T-helper 2 cell (primary cell): ENCODE measurements around the gene TMEM260.
"Not testable (repeated sequence)": the region's sequence is repeated elsewhere in the genome, so short reads cannot be mapped to it uniquely, and the experiment has no call there.

Experiments
- DNase-seq, 5 experiments: peaks; one replicate each; pipeline versions ENCODE4 v3.0.0 to v3.0.0-alpha.2; 2012 to 2022

Gene TMEM260

DNA sequence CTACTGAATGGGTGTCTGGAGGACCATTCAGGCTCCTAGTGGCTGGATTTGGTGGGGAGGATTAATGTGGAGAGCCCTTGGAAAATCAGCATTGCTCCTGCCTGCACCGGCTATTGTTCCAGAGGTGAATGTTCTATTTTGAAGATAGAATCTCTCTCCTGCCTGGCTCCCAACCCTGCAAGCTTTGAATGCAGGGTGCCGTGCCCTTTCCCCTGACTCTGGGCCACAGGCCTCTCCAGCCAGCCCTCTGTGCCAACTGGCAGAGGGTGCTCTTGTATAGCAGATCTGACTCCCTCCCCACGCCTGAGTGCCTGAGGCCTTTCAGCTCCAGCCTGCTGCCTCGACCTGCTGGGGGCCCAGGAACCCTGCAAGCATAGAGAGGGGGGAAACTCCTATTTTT lies 106.8 kb downstream of the TMEM260 start:
- no peak for DNase-seq

GRCh38 chr14:56687123-56687522 lies 107.5 kb downstream of the TMEM260 start:
- no peak for DNase-seq

DNA sequence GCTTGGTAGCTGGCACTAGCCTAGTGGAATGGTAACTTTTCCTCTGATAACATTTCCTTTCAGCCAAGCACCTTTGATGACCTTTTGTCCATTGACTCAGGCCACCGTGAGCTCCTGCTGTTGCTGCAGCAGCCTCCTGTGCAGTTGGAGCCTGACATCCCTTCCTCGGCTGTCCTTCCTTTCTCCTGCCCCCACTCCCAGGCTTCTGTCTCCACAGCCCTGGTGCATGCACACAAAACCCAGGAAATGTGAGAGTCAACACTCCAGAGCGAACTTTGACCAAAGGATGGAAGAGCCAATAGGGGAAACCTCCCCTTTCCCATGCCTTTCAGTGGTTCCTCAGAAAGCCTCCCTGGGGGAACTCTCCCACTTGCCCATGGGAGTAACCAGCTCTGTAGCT lies 115.0 kb downstream of the TMEM260 start:
- DNase-seq = no peak

GRCh38 chr14:56695216-56695615 lies 115.6 kb downstream of the TMEM260 start:
- not testable (repeated sequence) for DNase-seq
